ENCODE data around the gene TTC33.
"Not testable (repeated sequence)": the region's sequence is repeated elsewhere in the genome, so short reads cannot be mapped to it uniquely, and the experiment has no call there.

TTC33 gene

DNA sequence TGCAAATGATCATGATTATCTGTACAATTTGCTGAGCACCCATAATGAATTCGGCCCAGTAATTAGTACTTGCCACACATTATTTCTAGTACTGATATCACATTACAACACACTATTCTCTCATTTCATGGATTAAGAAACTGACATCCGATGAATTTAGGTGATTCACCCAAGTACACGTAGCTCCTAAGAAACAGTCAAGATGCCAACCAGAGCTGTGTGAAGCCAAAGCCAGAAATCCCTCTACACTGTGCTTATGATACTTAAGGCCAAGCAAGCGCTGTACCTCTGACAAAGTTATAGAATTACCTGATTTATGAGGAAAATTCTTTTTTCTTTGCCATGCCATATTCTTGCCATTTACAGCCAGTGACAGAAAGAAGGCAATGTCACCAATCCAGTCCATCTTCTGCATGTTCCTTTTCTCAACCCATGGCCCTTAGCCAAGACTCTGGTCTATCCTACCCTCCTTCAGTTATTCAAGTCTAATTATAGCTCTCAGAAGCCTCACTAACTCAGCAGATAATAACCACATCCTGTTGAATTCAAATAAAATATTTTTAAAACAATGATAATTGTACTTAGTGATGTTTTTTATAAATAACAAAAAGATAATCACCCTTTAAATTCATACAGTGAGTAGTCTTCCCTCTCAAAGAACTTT lies 150.3 kb downstream of the TTC33 start:
- no peak for DNase-seq

- no peak for DNase-seq
Observed at GRCh38 chr5:40603378-40603777, 152.4 kb downstream of the TTC33 start.

- DNase-seq, result no peak
Observed at GRCh38 chr5:40601198-40601868, 154.4 kb downstream of the TTC33 start.

DNA sequence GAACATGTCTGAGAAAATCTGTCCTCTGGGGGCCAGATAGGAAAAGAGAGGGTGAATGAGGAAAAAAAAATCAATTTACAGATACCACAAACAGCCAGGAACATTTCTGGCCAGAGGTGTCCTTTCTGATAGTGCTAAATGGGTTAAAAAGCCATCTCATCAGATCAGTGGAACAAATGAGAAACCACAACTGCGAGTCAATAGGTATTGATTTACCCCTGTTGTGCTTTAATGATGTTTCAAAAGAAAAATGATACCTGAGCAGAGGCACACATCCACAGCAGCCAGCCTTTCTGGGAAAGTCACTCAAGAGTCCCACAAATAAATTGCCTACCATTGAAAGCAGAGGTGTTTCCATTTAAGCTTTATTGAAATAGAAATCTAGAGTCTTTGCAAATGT lies 155.4 kb downstream of the TTC33 start:
- DNase-seq, result no peak

DNA sequence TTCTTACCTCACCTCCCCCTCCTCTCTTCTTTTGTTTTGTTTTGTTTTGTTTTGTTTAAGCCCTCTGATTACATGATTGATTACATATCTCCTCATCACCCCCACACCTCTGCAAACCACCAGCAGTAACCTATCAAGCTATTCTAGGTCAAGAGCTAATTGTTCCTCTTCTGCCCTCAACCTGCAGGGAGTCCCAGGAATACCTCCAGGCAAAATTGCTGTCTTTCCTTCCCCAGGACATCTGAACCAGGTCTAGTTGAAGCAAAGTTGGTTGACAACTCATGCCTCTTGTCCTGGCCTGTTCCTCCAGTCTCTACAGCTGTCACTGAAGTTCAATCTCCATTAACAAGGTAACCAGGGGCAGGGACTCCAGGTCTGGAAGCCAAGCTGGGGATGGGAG lies 156.1 kb downstream of the TTC33 start:
- DNase-seq, result no peak

- DNase-seq, result no peak
Observed at GRCh38 chr5:40594811-40595210, 160.9 kb downstream of the TTC33 start.

DNA sequence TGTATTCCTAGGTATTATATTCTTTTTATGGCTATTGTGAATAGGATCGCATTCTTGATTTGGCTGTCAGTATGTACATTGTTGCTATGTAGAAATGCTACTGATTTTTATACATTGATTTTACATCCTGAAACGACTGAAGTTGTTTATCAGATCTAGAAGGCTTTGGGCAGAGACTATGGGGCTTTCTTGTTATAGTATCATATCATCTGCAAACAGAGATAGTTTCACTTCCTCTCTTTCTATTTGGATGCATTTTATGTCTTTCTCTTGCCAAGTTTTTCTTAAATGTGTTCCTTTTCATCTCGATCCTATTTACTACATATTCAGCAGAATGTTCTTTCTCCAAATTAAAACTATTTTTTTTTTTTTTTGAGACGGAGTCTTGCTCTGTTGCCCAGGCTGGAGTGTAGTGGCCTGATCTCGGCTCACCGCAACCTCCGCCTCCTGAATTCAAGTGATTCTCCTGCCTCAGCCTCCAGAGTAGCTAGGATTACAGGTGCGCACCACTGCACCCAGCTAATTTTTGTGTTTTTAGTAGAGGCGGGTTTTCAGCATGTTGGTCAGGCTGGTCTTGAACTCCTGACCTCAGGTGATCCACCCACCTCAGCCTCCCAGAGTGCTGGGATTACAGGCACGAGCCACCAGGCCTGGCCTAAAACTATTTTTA lies 163.9 kb downstream of the TTC33 start:
- DNase-seq, result not testable (repeated sequence)

DNA sequence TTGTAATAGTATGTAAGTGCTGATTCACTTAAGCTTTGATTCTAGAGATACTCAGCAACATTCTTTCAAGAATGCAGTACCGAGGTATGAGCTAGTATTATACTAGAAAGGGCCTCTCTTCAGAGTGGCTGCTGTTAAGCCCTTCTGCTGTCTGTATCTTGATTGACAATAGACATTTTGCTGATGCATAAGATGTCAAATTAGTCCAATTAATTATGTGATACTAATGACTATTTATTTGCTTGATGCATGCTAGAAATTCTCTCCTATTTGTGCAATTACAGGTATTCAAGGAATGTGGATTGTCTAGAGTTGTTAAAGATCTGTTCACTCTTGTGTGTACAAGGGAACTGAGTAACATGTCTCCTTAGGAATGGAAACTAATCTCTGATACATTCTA lies 168.4 kb downstream of the TTC33 start:
- DNase-seq, result no peak

DNA sequence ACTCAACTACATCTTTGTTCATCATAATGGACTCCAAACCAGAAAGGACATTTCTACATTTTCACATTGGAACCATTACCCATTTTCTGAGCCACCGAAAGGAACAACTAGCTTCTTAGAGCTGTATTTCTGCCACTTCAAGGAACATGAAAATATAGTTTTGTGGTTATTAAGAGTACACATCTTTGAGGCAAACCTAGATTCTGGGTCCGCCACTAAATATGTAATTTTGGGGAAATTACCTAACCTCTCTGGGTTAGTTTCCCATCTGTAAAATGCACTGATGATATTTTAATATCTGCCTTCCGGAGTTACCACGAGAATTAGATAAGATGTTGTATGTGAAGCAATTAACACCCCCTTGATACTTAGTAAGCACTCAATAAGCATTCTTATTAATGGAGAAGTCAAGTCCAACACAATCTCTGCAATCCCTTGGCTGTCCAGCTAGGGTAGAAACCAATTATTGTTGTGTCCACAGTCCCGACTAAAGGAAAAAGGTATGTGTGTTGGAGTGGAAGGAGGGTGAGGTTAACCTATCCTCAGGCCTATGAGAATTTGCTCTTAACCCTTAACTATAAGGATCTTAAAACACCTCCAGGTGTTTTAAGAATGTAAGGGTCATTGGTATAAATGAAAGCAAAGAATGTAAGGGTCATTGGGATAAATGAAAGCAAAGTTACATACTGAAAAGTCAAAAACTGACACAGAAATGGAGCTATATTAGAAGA lies 170.1 kb downstream of the TTC33 start:
- no peak for DNase-seq

- no peak for DNase-seq
Observed at GRCh38 chr5:40584054-40584453, 171.7 kb downstream of the TTC33 start.

DNA sequence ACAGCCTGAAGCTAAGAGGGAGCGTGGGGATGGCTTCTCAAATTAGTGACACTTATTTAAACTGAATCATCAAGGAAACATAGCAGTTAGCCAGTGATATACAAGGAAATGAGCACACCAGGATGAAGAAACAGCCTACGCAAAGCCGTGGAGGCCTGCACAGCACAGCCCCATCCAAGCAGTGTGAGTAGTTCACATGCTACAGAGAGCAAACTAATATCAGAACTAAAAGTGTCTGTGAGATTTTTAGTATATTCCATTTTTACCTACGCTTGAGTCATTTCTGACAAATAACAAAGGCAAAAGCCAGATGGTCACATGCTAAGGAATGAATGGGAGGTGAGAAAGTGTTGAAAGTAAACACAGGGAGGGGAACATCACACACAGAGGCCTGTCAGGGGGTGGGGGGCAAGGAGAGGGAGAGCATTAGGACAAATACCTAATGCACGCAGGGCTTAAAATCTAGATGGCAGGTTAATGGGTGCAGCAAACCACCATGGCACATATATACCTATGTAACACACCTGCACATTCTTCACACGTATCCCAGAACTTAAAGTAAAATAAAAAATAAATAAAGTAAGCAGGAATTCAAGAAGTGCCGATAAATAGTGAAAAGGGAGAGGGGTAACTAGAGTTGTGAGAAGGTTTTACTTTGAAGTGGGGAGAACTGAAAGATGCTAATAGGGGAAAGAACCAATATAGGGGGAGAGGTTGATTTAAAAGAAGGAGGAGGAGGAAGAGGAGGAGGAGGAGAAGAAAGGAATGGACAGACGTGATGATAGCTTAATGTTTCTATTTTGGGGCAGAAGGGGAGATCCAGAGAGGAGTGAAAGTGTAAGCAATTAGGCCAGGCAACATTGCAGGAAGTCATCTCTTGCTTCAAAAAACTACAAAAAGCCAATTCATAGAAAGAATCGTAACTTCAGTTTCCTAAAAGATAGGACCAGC lies 177.0 kb downstream of the TTC33 start:
- no peak for DNase-seq

DNA sequence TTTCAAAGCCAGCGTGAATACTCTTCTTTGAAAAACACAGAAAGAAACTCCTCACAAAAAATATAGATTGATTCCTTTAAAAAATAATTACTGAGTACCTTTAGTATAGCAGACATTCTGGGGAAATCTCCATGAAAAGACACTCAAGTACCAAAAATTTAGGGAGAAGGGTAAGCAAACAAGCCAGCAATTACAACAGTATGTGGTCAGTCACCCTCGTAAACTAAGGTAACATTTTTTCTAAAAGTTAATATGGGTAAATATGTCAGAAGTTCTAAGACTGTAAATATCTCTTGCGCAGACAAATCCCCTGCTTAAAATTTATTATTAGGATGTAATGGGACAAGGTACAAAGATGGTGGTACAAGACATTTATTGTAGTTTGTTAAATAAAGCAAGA lies 178.0 kb downstream of the TTC33 start:
- DNase-seq, result no peak

DNA sequence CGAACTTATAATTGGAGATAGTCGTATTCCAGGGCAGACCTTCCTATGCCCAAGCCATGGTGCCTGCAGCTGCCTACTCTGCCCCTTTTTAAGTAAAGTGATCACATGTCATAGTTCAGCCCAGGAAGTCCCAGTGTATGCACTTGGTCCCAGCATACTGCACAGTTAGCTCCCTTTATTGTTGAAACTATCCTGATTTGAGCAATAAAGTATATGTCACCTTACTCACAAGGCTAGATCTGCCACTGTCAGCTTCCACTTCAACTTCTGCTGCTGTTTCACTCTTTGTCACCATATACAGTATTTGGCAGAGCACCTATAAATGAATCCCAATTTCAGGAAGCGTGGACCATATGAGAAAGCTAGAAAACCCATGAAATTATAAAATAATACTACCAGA lies 179.8 kb downstream of the TTC33 start:
- DNase-seq, result no peak

DNA sequence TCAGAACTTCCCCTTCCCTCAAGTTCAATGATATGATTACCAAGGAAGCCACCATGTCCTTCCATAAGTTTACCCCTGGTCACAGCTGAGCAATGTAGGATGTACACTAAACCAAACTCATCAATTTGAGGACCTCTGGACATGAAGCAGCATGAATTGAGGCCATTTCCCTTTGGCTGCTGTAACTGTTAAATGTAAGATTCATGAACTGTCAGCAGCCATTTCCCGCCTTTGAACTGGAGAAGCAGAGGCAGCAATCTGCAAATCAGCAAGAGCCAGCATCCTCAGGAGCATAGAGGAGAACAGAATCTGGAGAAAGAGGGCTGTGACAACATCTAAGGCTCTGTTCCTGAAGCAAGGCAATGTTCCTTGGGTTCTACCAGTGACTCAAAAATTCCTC lies 180.3 kb downstream of the TTC33 start:
- DNase-seq, result no peak

GRCh38 chr5:40572937-40573336 lies 182.8 kb downstream of the TTC33 start:
- DNase-seq, result no peak

DNA sequence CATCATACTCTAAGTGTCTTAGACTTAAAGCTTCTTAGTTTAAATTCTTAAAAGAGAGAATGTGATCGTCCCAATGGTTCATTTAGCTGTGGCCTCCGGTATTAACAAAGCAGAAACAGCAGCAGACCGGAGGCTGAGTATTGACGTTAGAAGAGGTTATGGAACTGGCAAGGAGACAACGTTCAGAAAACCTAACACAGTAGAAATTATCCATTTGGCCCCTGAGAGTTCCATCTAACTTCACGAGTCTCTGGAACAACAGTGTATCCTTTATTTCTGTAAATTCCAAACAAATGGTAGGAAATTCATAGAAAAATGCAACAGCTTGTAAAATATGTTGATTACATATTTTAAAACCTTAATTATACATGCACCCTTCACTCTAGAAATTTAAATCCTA lies 183.4 kb downstream of the TTC33 start:
- DNase-seq, result no peak

DNA sequence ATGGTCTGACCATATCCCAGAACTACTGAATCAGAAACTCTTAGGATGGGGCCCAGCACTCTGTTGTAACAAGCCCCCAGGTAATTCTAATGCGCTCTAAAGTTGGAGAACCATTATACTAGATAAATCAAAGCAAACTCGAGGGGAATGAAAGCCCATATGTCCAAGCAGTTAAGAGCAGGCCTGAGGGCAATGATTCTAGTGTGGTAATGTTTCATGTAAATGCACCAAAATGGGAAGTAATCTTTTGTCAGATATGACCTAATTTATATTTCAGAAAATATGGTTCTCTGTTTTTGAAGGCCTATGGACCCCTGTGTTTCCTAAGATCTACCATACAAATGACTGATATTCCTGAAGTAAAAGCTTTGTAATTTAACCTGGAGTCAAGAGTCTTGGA lies 184.0 kb downstream of the TTC33 start:
- no peak for DNase-seq

DNA sequence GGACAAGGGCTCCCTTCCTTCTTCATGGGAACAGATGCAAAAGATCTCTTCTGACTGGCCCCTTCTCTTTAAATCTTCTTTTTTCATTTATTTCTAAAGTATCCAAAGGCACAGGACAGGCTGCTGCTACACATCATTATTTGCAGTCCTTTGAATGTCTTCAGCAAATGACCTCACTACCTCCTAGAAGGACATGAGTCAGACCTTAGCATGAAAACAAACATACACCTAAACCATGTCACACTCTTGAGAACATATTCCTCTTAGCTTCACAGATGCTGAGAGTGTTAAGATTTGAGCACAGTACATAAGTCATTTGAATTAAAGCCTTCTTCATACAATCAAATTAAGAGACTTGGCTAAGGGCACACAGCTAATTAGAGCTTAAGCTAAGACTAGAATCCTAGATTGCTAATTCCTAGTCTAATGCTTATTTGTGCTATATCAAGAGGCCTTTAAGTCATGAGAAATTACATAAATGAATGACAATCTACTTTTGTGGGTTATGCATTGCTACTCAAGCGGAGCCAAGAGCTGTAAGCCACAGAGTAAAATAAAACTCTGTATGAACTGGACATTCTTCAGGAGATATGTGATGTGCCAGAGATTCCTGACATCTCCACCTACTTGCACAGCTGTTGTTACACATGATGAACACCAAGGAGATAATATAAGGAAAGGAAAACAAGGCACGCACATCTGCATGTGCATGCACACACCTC lies 185.2 kb downstream of the TTC33 start:
- DNase-seq, result no peak

DNA sequence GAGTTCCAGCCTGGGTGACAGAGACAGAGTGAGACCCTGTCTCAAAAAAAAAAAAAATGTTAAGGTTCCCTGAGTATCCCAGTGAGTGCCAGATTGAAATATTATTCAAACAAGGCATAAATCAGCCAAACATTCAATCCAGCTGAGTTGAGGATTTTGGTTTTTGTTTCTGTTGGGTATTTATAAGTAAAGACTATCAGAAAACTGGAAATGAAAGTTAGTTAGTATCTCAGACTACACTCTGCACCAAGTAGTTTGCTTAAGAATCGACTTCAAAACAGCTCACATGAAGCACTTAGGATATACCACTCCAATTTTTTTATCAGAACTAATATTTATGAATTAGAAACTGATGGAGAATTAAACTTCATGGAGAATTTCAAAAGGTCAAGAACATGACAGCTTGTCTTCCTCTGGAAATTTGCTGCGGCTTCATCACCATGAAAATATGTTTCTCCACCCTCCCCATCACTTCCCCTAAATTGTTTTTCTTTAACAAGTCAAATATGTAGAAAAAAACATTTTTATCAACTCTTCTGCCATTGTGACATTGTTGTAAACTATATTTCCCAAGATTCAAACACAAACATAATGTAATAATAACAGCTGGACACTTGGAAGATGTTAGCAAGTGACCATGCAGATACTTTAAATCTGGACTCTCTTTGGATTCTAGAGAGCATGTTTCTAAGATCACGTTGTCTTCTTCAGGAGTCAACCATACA lies 186.1 kb downstream of the TTC33 start:
- DNase-seq, result no peak

GRCh38 chr5:40568548-40568947 lies 187.2 kb downstream of the TTC33 start:
- no peak for DNase-seq

- DNase-seq, result not testable (repeated sequence)
Observed at GRCh38 chr5:40563173-40563572, 192.6 kb downstream of the TTC33 start.

Data from NCI-H2227 treated with DMSO at 0.1 percent for 48 hours (cell line).